ENCODE measurements around the gene PIGN. TPM values are rescaled to one million over a fixed set of nuclear protein-coding genes. Genes with fewer than 3 reads are reported as not detected.

PIGN gene
- polyA plus RNA-seq, 1 experiment, result 33.7 TPM

DNA sequence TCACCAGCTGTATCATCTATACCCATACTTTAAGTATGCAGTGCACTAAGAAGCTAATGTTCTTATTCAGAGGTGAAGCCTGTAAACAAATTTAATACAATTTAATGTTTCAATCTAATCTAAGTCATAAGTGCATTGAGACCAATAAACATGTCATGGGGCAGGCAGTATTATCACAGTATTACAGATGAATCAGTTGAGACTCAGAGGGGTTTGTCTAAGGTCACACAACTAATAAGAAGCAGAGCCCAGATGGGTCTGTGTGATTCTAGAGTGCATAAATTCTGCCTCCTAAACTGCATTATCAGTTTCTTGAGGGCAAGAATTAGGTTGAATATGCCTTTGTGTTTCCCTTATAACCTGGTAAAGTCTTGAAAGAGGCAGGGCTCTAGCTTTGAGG lies 153.1 kb downstream of the PIGN start:
- ChIA-PET CTCF (no interaction called here), POLR2A (no interaction called here)
- Histone ChIP-seq H3K4me3 (ENCODE audit: low read depth, low read length) (no peak overlapping the region), H3K27me3 (ENCODE audit: control insufficient read depth, insufficient read depth, low read length) (no peaks in the 10 kb centered on the region), H3K9me3 (ENCODE audit: control insufficient read depth, insufficient read depth, low read length) (no peaks in the 10 kb centered on the region; the same call in 1 of the 2 replicates), H3K27ac (ENCODE audit: low read depth, low read length) (no peak overlapping the region)
- no peak for DNase-seq (ENCODE audit: low read depth, low spot score)
- TF ChIP-seq CTCF (IDR thresholded peaks at IDR 0.05; ENCODE audit: low read depth, low read length), result no peak

GRCh38 chr18:62033207-62033606 lies 153.6 kb downstream of the PIGN start:
- no peak for DNase-seq (ENCODE audit: low read depth, low spot score)
- H3K9me3 ChIP-seq (ENCODE audit: control insufficient read depth, insufficient read depth, low read length), result no peaks in the 10 kb centered on the region; the same call in 1 of the 2 replicates
- no peak for TF ChIP-seq CTCF (IDR thresholded peaks at IDR 0.05; ENCODE audit: low read depth, low read length)
- no peak overlapping the region for H3K27ac ChIP-seq (ENCODE audit: low read depth, low read length)
- ChIA-PET POLR2A (no interaction called here), CTCF (no interaction called here)
- H3K4me3 ChIP-seq (ENCODE audit: low read depth, low read length), result no peak overlapping the region
- H3K27me3 ChIP-seq (ENCODE audit: control insufficient read depth, insufficient read depth, low read length), result no peaks in the 10 kb centered on the region

GRCh38 chr18:62030091-62030985 lies 156.5 kb downstream of the PIGN start:
- DNase-seq (ENCODE audit: low read depth, low spot score), result no peak
- POLR2A ChIA-PET, result no interaction called here
- Histone ChIP-seq H3K27ac (ENCODE audit: low read depth, low read length) (peak overlapping the region; percentile 11), H3K4me3 (ENCODE audit: low read depth, low read length) (no peak overlapping the region), H3K27me3 (ENCODE audit: control insufficient read depth, insufficient read depth, low read length) (no peaks in the 10 kb centered on the region), H3K9me3 (ENCODE audit: control insufficient read depth, insufficient read depth, low read length) (no peaks in the 10 kb centered on the region)
- no peak for TF ChIP-seq CTCF (IDR thresholded peaks at IDR 0.05; ENCODE audit: low read depth, low read length)
- CTCF ChIA-PET, result interaction anchor here (1.0 kb wide), 1 partner anchor 101 kb away, joined by 3 read pairs; no protein-coding TSS in a partner anchor

DNA sequence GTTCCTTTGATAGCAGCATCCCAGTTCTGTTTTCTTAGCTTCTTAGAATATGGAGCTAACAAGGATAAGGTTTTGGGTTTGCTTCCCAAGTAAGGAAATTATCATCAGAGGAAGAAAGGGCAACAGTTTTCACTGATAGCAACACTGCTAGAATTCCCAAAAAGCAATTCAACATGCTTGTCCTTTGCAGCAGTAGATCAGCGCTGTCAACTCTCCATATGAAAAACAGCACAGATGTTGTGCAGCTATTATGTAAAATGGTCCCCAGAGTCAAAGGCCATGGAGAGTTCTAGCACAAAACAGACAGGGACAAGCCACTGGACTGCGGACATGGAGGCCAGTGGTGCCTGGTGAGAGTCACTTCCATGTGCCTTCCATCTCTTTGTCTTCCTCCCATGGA lies 158.1 kb downstream of the PIGN start:
- DNase-seq (ENCODE audit: low read depth, low spot score), result no peak
- Histone ChIP-seq H3K4me3 (ENCODE audit: low read depth, low read length) (no peak overlapping the region), H3K27ac (ENCODE audit: low read depth, low read length) (no peak overlapping the region), H3K27me3 (ENCODE audit: control insufficient read depth, insufficient read depth, low read length) (no peaks in the 10 kb centered on the region), H3K9me3 (ENCODE audit: control insufficient read depth, insufficient read depth, low read length) (no peaks in the 10 kb centered on the region)
- no peak for TF ChIP-seq CTCF (IDR thresholded peaks at IDR 0.05; ENCODE audit: low read depth, low read length)
- CTCF ChIA-PET, result no interaction called here
- POLR2A ChIA-PET, result no interaction called here

- ChIA-PET CTCF (no interaction called here), POLR2A (interaction anchor here (0.6 kb wide), 1 partner anchor 431 kb away, joined by 4 read pairs; no protein-coding TSS in a partner anchor)
- Histone ChIP-seq H3K9me3 (ENCODE audit: control insufficient read depth, insufficient read depth, low read length) (no peaks in the 10 kb centered on the region), H3K4me3 (ENCODE audit: low read depth, low read length) (no peak overlapping the region), H3K27me3 (ENCODE audit: control insufficient read depth, insufficient read depth, low read length) (no peaks in the 10 kb centered on the region), H3K27ac (ENCODE audit: low read depth, low read length) (no peak overlapping the region)
- no peak for DNase-seq (ENCODE audit: low read depth, low spot score)
- no peak for TF ChIP-seq CTCF (IDR thresholded peaks at IDR 0.05; ENCODE audit: low read depth, low read length)
Observed at GRCh38 chr18:62027914-62028520, 158.8 kb downstream of the PIGN start.

All from AG04450 (cell line).